ENCODE data around the gene COL4A2.
A peak's percentile ranks its signal among the peaks of the same experiment; 100 is the strongest.
"Not testable (repeated sequence)": the region's sequence is repeated elsewhere in the genome, so short reads cannot be mapped to it uniquely, and the experiment has no call there.

COL4A2 gene

DNA sequence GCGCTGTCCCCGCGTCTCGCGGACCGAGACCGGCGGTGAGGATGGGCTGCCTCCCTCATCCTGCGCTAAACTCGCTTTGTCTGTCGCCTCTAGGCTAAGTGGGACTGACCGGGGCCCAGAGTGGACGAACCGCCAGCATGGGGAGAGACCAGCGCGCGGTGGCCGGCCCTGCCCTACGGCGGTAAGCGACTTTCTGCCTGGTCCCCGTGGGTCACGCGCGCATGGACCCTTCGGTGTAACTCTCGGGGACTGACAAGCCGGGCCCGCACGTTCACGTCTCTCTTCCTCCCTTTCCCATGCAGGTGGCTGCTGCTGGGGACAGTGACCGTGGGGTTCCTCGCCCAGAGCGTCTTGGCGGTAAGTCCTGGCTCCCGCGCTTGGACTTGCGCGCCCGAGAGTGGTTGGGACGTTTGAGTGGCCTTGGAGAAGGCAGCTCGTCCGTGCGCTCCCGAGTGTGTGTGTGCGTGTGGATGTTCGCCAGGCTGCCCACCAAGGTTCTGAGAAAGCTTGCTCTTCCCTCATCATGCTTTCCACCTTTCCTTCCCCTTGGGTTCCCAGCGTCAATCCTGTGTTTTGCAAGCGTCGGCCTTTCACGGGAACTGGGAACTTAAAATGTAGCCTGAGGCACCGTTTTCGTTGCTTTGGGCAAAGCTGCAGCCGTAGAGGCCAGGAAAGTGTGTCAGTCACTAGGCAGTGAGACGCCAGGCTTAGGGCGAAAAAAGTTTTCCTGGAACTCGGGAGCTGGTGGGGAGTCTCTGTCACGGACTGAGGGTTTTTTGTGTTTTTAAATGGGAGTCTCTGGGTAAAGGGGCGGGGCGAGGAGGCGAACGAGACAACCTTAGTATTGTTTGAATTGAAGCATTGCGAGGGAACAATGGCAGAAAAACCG, 927 bp downstream of the COL4A2 start:
- peak; percentile 78 for DNase-seq (ENCODE audit: low read depth)

DNA sequence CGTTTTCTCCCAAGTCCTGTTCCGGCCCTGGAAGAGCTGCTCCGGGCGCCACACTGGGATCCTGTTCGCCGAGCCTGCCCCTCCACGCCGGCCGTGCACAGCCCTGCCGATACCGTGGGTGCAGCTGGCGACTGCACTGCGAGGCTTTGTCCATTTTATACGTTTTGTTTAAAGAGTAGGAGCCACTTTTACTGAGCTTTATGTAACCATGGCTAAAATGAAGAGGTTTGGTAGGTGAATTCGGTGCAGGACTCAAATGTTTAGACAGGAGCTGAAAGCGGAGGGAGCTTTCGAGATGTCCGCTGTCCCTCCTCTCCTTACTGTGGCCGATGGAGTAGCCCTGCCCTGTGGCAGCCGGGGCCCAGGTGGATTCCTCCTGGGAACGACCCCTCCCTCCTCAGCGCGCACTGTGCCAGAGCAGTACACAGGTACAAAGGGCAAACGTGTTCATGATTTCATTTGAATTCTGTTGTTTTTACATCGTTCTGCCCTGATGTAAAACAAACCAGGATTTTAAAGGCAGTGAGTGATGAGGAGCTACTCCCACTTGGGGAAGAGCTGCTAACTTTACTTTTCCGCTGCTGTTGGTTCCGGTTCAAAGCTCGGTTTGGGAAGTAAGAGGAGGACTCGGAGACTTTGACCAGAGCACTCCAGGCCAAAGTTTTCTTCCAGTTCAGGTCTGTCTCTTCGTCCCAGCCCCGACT, 1.7 kb downstream of the COL4A2 start:
- DNase-seq (ENCODE audit: low read depth): no peak

DNA sequence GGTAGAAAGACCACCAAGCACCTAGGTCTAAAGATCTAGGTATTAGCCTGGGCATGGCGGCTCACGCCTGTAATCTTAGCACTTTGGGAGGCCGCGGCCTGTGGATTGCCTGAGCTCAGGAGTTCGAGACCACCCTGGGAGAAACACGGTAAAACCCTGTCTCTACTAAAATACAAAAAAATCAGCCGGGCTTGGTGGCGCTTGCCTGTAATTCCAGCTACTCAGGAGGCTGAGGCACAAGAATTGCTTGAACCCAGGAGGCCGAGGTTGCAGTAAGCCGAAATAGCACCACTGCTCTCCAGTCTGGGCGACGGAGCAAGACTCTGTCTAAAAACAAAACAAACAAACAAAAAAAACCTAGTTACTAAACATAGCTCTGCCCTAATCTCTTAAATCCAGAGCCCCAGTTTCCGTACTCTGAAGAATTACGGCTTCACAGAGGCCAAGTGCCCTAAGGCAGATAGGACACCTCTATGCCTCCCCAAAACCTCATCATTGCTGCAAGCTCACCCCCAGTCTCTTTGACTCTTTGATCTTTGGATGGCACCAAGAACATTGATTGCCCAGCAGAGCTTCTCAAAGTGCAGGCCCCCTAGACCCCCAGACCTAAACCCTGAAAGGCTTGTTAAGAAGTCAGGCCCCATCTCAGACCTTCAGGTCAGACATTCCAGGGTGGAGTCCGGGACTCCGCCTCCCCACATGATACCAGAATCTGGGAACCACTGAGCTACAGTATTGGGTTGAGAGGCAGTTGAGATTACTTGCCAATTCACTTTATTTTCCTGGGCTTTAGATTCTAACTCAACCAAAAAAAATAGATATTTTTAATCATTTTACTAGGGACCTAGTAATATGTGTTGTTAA, 2.8 kb downstream of the COL4A2 start:
- DNase-seq (ENCODE audit: low read depth): no peak

DNA sequence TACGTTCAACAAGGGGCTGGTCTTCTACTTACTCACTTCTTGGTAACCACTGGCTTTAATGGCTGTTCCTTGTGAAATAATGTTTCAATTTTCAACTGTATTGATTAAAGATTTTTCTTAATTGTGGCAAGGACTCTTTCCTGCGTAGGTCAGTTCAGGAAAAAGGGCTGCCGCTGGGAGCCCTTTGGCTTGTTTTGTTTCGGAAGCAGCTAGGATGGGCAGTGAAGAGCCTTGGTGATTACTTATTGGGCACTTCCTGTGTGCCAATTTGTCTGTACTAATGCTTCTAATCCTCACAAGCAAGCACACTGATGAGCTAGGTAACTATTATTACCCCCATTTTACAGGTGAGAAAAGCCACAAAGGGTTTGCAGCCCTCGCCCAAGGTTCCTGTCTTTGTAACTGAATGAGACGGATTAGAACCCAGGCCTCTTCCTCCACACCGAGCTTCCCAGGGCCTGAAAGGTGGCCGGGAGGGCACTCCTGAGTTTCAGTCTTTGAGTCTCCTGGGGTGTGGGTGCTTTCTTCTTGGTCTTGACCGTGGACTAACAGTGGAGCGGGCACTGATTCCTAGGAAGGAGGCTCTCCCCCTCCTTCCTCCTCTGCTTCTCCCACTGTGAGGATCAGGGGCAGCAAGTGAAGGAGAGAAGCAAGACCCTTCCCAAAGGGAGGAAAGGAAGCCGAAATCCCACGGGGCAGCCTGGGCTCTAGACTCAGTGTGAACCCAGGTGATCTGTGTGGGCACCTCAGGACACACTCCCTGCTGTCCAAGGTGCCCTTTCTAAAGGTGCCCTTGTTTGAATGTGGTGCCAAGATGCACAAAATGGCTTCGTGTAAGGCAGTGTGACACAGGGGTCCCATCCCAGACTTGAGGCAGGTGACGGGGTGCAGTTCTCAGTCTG, 3.7 kb downstream of the COL4A2 start:
- no peak for DNase-seq (ENCODE audit: low read depth)

DNA sequence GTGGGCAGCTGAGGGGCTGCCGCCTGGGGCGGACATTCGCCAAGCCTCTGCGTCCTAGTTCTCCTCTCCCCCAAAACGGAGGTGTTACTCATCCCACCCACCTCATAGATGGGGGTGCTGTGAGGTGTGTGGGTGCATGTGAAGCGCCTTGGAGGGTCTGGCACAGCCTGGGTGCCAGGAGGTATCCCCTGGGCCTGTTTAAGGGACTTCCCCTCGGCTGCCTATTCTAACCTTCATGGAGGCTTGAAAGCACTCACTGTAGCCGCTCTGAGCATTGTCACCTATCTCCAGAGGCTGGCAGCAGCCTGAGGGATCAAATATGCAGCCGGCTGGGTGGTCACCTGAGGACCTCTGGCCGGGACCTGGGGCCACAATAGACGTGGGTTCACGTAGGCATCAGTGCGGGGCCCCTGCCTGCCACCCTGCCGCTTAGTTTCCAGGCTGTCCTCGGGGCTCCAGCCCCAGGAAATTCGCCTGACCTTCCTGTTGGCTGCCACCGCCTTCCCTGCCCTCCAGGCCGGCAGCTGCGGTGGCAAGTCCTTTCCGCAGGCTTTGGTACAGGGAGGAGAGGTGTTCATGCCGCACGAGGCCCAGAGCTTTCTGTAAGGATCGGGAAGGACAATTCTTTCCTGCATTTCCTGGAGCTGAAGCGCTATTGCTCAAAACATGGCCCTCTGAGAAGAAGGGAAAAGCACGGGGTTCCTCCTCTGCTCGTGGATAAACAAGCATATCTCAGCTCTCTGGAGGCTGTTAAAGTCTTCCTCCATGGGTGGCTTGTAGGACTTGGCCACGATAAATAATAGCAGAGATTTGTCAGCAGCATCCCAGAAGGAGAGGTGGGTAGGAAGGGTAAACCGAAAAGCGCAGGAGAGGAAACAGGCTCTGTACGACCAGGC, 4.6 kb downstream of the COL4A2 start:
- no peak for DNase-seq (ENCODE audit: low read depth)

GRCh38 chr13:110312339-110313031, 5.4 kb downstream of the COL4A2 start:
- peak; percentile 84 for DNase-seq (ENCODE audit: low read depth)

DNA sequence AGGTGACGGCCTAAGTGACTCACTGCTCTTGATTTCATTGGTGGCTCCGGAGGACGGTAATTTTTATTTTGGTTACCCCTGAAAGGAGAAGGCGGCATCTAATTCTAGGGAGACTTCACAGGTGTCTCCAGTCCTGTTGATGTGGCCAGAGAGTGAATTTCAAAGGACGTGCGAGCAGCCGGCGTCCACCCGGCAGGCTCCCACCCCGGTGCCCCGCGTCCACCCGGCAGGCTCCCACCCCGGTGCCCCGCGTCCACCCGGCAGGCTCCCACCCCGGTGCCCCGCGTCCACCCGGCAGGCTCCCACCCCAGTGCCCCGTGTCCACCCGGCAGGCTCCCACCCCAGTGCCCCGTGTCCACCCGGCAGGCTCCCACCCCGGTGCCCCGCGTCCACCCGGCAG, 6.2 kb downstream of the COL4A2 start:
- not testable (repeated sequence) for DNase-seq (ENCODE audit: low read depth)

- not testable (repeated sequence) for DNase-seq (ENCODE audit: low read depth)
Measured at GRCh38 chr13:110313733-110314132, 6.6 kb downstream of the COL4A2 start.

DNA sequence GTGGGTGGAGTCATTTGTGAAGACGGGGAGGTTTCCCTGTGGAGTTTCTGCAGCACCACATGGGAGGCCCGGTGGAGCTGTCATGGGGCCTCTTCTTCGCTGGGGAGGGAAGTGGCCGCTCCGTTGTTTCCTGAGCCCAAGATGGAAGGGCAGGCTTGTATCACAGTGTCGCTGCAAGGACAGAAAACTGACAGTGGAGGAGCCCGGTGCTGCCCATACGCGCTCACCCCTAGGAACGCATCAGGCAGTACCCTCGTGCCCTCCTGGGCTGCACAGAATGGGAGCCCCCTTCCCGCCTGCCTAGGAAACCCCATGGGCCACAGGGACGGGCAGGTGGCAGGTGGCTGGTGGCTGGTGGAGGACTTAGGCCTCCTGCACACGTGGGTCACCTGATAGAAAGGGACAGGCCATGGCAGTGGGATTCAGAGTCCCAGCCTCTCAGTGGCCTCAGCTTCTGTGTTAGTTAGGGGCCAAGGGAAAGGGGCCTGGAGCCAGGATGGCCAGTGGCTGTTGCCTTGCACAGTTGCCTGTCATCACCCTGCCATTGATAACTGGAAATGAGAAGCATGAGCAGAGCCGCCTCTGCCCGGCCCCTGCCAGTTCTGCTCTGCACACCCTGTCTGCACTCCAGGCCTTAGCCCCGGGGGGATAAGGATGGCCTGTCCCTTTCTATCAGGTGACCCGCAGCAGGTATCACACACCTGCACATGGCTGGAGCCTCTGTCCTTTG, 7.6 kb downstream of the COL4A2 start:
- no peak for DNase-seq (ENCODE audit: low read depth)

GRCh38 chr13:110316196-110316595, 9.1 kb downstream of the COL4A2 start:
- DNase-seq (ENCODE audit: low read depth): no peak

GRCh38 chr13:110317093-110317492, 10.0 kb downstream of the COL4A2 start:
- no peak for DNase-seq (ENCODE audit: low read depth)

- no peak for DNase-seq (ENCODE audit: low read depth)
Measured at GRCh38 chr13:110317496-110318195, 10.6 kb downstream of the COL4A2 start.

DNA sequence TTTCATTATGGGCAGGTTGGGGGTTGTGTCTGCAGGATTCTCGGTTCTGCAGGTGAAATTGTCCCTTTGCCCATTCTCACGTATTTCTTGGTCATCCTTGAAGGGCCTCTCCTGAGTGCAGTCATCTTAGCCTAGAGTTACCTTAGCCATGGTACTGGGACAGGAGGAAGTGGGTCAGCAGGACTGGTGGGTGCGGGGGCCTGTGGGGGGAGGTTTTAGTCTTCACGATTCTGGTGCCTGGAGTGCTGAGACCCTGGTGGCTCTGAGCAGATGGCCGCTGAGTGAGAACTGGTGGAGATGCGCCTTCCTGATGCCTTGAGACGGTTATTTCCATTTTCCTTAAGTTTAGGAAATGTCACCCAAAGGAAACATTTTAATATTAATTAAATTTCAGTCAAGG, 11.8 kb downstream of the COL4A2 start:
- no peak for DNase-seq (ENCODE audit: low read depth)

DNA sequence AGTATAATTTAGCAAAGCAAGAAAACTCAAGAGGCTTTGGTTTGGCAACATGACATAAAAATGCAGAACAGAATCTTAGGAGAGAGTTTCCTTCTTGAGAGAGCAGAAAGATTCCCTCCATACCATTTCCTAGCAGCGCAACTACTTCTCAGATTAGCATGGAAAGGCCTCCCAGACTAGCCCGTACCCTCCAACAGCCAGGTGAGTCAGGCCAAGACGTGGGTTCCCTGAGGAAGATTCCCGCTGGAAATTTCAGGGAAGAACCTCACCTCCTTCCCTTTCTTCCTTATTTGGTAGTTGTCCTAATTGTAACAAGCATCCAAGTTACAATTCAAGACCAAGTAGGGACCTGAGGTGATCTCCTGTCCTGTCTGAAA, 12.3 kb downstream of the COL4A2 start:
- DNase-seq (ENCODE audit: low read depth): no peak

- DNase-seq (ENCODE audit: low read depth): peak; percentile 94
Measured at GRCh38 chr13:110319774-110320509, 12.9 kb downstream of the COL4A2 start.

- DNase-seq (ENCODE audit: low read depth): no peak
Measured at GRCh38 chr13:110320645-110321044, 13.6 kb downstream of the COL4A2 start.

DNA sequence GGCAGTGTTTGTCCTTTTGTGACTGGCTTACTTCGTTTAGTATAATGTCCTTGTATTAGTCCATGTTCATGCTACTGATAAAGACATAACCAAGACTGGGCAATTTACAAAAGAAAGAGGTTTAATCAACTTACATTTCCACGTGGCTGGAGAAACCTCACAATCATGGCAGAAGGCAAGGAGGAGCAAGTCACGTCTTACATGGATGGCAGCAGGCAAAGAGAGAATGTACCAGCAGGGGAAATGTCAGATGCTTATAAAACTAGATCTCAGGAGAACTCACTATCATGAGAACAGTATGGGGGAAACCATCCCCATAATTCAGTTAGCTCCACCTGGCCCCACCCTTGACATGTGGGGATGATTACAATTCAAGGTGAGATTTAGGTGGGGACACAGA, 14.5 kb downstream of the COL4A2 start:
- not testable (repeated sequence) for DNase-seq (ENCODE audit: low read depth)
